GM18519 (cell line): Measurements from ENCODE around the gene GALNT15.

Experiments
- ATAC-seq: cut with Tn5 transposase; IDR thresholded peaks from one replicate; pipeline ENCODE4 v1.9.1; 2021; ENCODE audit warnings: mild to moderate bottlenecking, moderate library complexity; ENCODE audit not compliant: unreplicated experiment, low FRiP score

GALNT15 gene

GRCh38 chr3:16247282-16248061 is 73.0 kb downstream of the GALNT15 start:
- peak; percentile 80 for ATAC-seq

- no peak for ATAC-seq
These were observed 74.1 kb downstream of the GALNT15 start for GRCh38 chr3:16248556-16248955.

- ATAC-seq: no peak
These were observed 74.9 kb downstream of the GALNT15 start for GRCh38 chr3:16249336-16249735.

GRCh38 chr3:16249886-16250285 is 75.4 kb downstream of the GALNT15 start:
- no peak for ATAC-seq

DNA sequence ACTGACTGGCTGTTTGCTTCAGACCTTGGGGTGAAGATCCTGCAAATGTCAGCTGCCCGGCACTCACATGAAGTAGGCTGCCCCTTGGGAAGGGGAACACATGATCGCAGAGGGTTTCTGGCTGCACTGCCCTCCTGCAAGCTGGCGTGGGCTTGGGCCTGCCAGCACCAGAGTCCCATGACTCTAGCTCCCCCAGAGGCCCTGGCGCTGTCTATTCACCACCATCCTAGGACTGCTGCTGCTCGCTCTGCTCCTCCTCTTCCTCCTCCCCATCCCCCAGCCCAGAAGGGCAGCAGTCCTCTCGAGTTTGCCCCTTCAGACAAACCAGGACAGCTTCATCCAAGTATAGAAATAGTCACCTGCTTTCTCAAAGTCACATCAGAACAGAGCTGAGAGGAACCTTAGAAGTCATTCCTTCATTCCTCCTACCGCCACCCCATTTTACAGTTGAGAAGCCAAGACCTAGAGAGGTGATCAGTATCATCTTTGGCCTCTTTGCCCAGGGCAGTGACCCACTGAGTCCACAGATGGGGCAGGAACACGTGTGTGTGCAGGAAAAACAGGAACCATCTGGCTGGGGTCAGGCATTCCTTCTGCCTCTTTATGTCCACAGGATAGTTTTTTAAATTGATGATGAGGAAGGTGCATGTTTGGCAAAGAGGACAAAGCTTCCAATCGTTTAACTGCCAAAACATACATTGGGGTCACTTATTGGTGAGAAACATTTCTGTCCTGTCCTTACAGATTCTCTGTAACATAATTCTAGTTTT is 77.0 kb downstream of the GALNT15 start:
- no peak for ATAC-seq

DNA sequence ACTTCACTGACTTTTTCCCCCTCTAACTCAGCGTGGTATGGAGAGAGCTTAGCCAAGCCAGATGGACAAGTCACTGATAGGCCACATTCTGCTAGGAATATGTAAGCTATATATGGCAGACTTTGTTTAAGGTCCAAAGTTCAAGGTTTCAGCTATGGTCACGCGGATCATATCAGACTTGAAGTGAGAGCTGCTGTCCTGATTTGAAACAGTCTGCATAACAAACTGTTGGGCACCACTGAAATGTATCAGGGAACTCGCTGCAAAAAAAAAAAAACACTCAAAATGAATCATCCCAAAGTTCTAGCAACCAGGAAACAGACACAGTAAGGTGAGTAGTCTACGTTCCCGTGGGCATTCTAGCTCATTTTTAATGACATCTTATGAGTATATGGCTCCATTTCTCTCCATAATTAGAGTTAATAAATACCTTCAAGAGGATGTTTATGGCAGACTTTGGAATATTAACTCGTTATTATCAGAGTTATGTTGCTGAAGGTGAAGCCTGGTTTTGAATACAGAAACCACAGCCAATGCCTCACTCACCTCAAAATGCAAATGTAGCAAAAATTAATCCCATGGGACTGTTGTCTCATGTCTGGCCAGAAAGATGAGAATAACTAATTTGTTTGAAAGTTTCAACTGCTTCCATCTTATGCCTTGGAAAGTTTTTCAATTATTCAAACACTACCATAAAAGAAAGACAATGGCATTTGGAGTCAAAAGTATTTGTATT is 77.9 kb downstream of the GALNT15 start:
- ATAC-seq: no peak

- ATAC-seq: no peak
These were observed 78.5 kb downstream of the GALNT15 start for GRCh38 chr3:16252988-16253387.

GRCh38 chr3:16253601-16254000 is 79.1 kb downstream of the GALNT15 start:
- ATAC-seq: no peak

GRCh38 chr3:16254916-16255315 is 80.4 kb downstream of the GALNT15 start:
- ATAC-seq: no peak

DNA sequence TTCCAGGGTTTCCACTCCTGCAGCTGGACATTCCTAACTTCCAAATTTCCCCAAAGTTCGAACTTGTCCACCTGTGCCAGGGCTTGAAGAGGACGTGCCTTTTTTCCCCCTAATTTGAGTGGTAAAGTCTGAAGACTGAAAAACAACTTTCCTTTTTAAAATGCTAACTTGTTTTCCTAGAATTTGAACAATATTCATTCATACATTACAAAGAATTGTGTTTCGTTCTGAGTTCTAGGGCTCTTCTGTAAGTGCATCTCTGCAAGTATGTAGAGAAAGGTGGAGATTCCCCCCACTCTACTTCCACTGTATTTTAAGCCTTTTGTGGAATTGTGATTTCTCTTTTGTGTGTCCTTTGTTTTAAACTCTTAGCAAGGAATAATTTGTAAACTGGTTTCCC is 80.8 kb downstream of the GALNT15 start:
- ATAC-seq: no peak

GRCh38 chr3:16255726-16256125 is 81.2 kb downstream of the GALNT15 start:
- ATAC-seq: no peak

DNA sequence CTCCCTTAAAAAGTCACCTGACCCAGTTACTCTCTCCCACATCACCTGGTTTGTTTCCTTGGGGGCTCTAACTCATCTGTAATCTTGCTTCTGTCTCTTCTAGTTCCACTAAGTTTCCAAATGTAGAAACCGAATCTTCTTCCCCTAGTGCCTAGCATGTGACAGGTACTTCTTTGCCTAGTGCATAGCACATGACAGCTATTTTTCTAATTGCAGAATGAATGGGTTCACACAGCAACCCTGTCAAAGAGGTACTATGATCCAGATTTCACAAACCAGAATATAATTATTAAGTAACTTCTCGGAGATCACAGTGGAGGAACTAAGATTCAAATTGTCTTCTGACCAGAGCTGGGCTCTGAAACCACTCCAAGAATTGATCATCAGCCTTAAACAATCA is 82.8 kb downstream of the GALNT15 start:
- no peak for ATAC-seq

DNA sequence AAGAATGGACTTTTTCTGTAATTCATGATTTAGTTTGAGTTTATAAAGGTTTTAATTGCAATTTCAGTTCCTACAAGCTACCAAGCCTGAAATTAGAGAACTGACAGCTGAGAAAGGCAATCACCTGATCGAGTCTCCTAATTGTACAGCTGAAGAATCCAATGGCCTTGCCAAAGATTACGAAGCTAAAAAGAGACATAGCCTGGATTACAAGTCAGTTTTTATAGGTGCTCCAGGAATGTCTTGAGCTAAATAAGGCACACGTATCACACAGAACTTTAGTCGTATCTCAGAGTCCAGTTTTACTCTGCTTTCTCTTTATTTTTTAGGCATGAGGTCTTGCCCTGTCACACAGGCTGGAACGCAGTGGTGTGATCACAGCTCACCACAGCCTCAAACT is 83.7 kb downstream of the GALNT15 start:
- ATAC-seq: no peak

GRCh38 chr3:16258866-16259265 is 84.4 kb downstream of the GALNT15 start:
- no peak for ATAC-seq

DNA sequence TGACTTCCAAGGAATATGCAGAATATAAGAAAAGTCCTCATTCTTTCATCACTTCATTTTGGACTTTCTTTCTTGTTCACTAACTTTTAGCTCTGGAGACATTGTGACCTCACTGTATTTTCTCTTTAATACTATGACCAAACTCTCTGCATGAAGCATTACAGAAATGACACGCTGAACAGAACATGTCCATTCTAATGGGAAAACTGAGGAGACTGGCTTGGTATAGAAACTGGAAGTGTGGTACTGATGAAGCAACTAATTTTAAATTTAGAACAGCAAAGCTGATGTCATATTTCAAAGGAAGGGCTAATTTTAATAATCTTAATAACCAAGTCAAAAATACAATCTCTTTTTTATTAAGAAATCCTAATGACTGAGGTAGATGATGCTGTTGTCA is 85.6 kb downstream of the GALNT15 start:
- no peak for ATAC-seq

DNA sequence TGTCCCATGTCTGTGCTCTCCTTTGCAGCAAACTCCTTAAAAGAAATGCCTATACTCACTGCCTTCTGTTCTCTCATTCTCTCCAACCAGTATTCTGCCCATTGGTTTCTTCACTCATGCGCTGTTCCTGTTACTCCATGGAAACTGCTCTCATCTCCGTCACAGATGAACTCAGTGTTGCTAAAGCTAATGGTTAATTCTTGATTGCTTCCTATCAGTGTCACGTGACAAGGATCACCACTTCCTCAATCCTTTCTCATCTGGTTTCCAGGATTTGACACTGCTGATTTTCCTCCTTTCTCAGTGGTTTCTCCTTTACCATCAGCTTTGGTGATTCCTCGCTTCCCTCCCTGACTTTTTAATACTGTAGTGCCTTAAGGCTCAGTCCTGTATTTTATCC is 87.7 kb downstream of the GALNT15 start:
- no peak for ATAC-seq

DNA sequence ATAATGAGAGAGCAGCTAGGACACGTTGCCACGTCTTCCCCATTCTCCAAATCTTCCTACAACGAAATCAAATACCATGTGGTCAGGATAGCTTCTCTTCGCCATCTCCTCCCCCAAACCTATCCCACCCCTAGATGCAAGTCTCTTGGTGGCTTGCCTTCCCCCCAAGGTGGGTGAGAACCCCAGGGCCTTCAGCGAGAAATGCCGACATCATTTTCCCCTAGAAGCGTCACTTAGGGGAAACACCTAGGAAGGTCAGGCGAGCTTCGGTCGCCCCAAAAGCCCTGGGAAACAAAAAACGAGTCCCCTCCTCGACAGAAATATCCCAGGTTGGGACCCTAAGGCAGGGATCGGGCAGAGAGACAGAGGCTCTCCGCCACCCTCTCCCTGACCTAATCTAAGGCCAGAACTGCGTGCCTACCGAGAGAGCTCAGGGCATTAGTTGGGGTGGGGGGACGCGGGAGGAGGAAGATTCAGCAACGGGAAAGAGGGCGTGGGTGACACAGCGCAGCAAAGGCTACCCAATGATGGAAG is 89.8 kb downstream of the GALNT15 start:
- no peak for ATAC-seq

- ATAC-seq: peak; percentile 98
These were observed 90.4 kb downstream of the GALNT15 start, which contains the start of the genes DPH3 and OXNAD1 for GRCh38 chr3:16264708-16265454. Gene DPH3 (minus strand): TSS chr3:16264943. CDS start chr3:16264876, 67 bp downstream. Gene OXNAD1 (plus strand): TSS chr3:16265212. CDS start chr3:16270953, 5,741 bp downstream.

DNA sequence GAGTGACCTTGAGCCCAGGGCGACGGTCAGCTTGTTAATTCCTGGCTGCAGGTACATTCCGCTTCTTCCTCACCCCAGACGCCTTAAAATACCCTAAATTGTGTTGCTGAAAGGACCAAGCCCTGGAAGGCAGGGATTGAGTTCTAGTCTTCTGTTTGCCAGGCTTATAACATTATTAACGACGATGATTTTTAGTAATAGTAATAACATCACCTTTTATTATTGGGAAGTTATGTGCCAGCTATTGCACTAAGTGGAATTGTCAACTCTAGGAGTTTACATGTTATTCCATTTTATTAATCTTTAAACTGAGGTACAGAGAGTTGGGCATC is 90.9 kb downstream of the GALNT15 start:
- no peak for ATAC-seq

GRCh38 chr3:16266714-16267113 is 92.2 kb downstream of the GALNT15 start:
- no peak for ATAC-seq
